HG02763 (cell line): ENCODE measurements around the gene HAPLN2.

Experiments
- ATAC-seq: cut with Tn5 transposase; IDR thresholded peaks from one replicate; pipeline ENCODE4 v1.9.1; 2021; ENCODE audit warnings: mild to moderate bottlenecking, moderate library complexity; ENCODE audit not compliant: unreplicated experiment

The HAPLN2 gene

DNA sequence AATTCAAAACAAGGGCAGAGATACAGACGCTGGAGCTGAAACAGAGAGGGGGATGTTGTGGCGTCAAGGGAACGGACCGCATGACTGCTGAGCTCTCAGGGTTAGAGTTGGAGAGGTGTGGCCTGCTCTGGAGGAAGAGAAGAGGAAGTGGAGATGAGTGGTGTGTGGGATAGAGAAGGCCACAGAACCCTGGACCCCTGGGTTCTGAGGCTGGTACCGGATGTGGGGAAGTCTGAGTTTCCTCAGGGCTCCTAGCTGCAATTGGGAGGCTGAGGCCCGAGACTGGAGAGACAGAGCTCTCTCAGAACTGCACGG is 24.5 kb downstream of the HAPLN2 start:
- no peak for ATAC-seq

GRCh38 chr1:156644146-156644545 is 24.9 kb downstream of the HAPLN2 start:
- no peak for ATAC-seq

DNA sequence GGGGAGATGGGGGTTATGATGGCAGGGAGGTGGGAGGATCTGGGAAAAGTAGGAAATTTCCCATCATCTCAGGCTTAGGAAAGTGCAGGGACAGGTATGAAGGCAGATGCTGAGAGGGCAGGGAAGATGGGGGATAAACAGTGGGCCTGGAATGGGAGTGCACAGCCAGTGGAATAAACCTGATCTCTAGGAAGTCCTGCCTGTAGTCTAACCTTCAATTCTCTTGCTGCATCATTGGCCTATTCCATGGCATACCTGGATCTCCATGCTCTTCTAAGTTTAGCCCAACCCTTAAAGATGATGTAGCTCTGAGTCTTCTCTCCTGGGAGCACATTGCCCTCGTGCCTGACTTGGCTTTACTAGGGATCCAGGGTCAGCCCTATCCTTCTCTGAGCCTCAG is 25.4 kb downstream of the HAPLN2 start:
- ATAC-seq, result no peak

DNA sequence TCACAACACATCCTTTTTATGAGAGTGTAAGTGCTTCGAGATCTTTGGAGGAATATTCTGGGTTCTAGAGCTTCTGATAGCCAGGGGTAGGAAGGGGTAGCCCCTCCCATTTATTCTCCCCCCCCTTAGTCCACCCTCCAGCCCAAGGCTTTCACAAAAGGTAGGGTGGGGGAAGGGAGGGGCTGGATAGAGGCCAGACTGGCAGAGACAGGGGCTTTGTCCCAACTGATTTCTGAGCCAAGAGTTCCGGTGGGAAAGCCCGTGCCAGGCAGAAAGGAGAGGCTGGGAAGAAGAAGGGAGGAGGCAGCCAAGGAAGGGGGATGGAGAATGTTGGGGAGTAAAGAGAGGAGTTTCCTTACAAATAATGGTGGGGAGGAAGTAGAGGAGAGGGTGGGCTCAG is 25.8 kb downstream of the HAPLN2 start:
- no peak for ATAC-seq

DNA sequence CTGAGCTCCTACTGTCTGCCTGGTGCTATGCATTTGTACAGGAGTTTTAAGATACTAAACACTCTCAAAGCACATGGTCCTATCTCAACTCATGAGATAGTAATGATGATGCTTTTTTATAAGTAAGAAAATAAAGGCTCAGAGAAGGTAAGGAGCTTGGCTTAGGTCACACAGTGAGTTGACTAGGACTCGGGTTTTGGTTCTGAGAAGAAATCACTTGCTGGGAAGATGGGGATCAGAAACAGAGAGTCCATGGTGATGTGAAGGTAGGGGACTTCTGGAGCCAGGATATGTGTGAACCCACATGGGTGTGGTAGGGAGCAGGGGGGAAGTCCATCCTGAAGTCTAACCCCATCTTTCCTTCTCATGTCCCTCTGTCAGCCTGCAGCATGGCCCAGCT is 26.5 kb downstream of the HAPLN2 start:
- ATAC-seq, result no peak

GRCh38 chr1:156646738-156647211 is 27.6 kb downstream of the HAPLN2 start:
- no peak for ATAC-seq

- ATAC-seq, result no peak
These were observed 28.1 kb downstream of the HAPLN2 start for GRCh38 chr1:156647351-156647750.

GRCh38 chr1:156648496-156648895 is 29.3 kb downstream of the HAPLN2 start:
- no peak for ATAC-seq

DNA sequence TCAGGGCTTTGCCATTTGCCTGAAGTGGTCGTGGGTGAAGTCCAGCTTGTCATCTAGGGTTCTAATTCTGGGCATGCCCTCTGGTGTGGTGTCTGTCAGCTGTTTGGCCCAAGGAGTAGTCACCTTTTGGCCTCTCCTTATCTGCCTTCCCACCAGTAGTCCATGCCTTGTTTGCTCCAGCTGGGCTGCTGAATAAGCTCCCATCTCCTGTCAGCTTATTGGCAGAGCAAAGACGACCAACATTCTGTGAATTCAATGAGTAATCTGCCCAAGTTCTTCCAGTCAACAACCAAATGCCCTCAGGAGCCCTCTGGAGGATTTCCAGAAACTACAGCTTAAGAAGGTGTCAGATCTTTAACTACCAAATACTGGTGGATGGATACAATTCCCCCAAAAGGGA is 29.7 kb downstream of the HAPLN2 start:
- ATAC-seq, result no peak

DNA sequence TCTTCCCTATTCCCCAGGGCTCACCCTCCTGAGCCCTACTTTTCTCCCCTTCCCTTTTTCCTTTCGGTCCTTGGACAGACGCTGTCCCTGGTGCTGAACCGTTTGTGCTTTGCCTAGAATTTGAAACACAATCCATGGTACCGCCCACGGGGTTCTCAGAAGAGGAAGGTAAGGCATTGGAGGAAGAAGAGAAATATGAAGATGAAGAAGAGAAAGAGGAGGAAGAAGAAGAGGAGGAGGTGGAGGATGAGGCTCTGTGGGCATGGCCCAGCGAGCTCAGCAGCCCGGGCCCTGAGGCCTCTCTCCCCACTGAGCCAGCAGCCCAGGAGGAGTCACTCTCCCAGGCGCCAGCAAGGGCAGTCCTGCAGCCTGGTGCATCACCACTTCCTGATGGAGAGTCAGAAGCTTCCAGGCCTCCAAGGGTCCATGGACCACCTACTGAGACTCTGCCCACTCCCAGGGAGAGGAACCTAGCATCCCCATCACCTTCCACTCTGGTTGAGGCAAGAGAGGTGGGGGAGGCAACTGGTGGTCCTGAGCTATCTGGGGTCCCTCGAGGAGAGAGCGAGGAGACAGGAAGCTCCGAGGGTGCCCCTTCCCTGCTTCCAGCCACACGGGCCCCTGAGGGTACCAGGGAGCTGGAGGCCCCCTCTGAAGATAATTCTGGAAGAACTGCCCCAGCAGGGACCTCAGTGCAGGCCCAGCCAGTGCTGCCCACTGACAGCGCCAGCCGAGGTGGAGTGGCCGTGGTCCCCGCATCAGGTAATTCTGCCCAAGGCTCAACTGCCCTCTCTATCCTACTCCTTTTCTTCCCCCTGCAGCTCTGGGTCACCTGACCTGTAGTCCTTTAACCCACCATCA is 33.1 kb downstream of the HAPLN2 start:
- no peak for ATAC-seq

DNA sequence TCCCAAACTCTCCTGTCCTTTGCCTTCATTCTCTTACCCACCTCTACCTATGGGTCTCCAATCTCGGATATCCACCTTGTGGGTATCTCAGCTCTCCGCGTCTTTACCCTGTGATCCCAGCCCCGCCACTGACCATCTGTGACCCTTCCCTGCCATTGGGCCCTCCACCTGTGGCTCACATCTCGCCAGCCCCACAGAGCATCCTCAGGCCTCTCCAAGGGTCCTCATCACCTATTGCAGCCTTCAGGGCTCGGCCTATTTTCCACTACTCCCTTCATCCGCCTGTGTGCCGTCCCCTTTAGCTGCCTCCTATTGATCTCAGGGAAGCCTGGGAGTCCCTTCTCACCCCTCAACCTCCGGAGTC is 33.8 kb downstream of the HAPLN2 start:
- no peak for ATAC-seq

DNA sequence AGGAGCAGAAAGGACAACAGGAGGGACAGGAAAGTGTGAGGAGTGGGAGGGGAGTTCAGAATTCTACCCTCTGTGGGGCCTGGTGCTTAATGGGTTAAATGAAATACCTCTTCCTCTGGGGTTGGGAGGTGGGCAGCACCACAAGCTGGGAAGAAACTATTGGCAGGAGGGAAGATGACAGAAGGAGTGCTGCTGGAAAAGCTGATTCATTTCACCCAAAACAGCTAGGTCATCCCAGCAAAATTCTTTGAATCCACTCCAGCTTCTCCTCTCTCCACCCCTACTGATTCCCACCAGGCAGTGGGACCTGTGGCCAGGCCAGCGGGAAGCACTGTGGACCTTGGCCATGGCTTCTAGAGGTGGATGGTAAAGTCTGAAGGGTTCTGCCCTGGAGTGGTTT is 35.5 kb downstream of the HAPLN2 start:
- no peak for ATAC-seq

GRCh38 chr1:156655151-156655903 is 36.1 kb downstream of the HAPLN2 start:
- ATAC-seq, result no peak

GRCh38 chr1:156655904-156656516 is 36.8 kb downstream of the HAPLN2 start:
- no peak for ATAC-seq

DNA sequence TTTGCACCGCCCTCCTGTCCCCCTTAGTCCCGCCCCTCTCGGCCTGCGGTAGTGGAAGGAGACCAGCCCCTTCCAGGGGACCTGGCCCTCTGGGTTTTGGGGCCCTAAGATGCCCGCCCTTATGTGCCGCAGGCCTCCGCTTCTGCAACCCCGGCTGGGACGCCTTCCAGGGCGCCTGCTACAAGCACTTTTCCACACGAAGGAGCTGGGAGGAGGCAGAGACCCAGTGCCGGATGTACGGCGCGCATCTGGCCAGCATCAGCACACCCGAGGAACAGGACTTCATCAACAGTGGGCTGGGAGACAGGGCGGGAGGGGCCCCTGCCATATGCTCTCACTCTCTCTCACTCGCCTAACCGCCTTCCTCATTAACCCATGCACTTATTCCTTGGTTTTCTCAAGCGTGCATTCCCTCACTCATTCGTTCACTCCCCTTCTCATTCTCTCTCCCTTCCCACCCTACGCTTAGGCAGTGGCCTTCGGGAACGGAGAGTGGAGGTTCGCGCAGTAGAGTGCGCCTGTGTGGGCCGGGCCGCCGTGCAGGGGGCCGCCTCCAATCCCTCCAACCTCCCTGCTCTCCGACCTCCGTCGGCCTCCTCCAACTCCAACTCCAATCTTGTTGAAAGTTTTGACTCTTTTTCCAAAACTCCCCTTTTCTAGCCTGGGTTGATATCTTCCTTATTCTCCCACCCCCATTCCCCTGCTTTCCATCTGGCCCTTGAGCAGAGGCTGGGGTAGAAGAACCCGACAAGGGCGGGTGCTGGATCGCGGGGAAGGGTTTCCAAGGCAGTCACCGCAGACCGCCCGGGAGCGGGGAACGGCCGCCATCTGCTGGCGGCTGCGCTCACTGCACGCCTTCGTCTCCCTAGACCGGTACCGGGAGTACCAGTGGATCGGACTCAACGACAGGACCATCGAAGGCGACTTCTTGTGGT is 37.9 kb downstream of the HAPLN2 start:
- no peak for ATAC-seq

GRCh38 chr1:156657741-156658319 is 38.6 kb downstream of the HAPLN2 start:
- no peak for ATAC-seq

GRCh38 chr1:156658496-156658895 is 39.3 kb downstream of the HAPLN2 start:
- no peak for ATAC-seq

- ATAC-seq, result no peak
These were observed 39.8 kb downstream of the HAPLN2 start for GRCh38 chr1:156658945-156659574.

GRCh38 chr1:156659661-156659987 is 40.4 kb downstream of the HAPLN2 start:
- ATAC-seq, result no peak
